ENCODE measurements around the gene ZKSCAN5. TPM values are rescaled to one million over a fixed set of nuclear protein-coding genes. Genes with fewer than 3 reads are reported as not detected.
A peak's percentile ranks its signal among the peaks of the same experiment; 100 is the strongest.
"Not testable (repeated sequence)": the region's sequence is repeated elsewhere in the genome, so short reads cannot be mapped to it uniquely, and the experiment has no call there.

The ZKSCAN5 gene
- total RNA-seq, 1 donor from 2014 or later: 14.4 TPM

GRCh38 chr7:99497766-99498545, 6.5 kb upstream of the ZKSCAN5 start:
- DNase-seq (ENCODE audit: low spot score): no peak

- DNase-seq (ENCODE audit: low spot score): no peak
Observed at GRCh38 chr7:99498546-99498944, 5.9 kb upstream of the ZKSCAN5 start.

DNA sequence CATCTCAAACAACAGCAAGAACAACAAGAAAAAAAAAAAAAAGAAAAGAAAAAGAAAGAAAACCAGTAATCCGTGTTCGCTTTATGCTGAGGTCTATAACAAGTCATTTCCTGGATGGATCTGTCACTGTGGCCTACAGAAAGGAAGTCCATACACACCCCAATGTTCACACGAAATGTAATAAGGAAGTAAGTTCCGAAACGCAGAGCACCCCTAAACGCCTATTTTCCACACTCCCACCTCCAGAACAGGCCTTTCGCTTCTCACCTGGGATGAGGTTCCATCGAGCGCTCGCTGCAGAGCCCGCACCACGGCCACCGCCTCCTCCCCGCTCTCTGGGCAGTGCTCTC, 5.1 kb upstream of the ZKSCAN5 start:
- peak; percentile 15 for DNase-seq (ENCODE audit: low spot score)

- peak; percentile 96 for DNase-seq (ENCODE audit: low spot score)
Observed at GRCh38 chr7:99499721-99500636, 4.5 kb upstream of the ZKSCAN5 start, which contains the start of gene ZNF394. ZNF394 (minus strand) TSS chr7:99500281; CDS start chr7:99500093, 188 bp downstream.

GRCh38 chr7:99500637-99501009, 3.8 kb upstream of the ZKSCAN5 start:
- no peak for DNase-seq (ENCODE audit: low spot score)

DNA sequence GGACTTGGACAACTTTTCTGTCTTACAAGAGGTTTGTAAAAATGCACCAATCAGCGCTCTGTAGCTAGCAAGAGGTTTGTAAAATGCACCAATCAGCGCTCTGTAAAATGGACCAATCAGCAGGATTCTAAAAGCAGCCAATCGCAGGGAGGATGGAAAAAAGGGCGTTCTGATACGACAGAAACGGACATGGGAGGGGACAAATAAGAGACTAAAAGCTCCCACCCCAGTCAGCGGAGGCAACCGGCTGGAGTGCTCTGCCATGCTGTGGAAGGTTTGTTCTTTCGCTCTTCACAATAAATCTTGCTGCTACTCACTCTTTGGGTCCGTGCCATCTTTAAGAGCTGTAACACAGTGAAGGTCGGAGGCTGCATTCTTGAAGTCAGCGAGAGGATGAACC, 3.2 kb upstream of the ZKSCAN5 start:
- not testable (repeated sequence) for DNase-seq (ENCODE audit: low spot score)

- peak; percentile 99 for DNase-seq (ENCODE audit: low spot score)
Observed at GRCh38 chr7:99504281-99504602, 220 bp upstream of the ZKSCAN5 start.

DNA sequence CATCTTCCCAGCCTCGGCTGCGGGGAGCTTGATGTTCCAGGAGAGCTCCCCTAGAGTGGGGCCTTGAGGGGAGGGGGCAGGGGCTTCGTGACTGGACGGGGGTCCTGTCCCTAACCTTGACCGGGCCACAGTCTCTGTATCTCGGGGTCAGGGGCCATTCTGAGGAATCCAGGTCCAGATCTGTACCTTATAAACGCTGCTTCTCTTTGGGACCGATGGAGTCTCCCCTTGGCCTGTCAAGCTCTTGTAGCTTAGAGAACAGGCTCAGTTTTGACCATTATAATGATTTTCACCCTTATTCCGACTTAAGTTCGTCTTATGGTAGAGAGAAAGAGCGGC, 831 bp downstream of the ZKSCAN5 start:
- no peak for DNase-seq (ENCODE audit: low spot score)

- no peak for DNase-seq (ENCODE audit: low spot score)
Observed at GRCh38 chr7:99514050-99514449, 9.6 kb downstream of the ZKSCAN5 start.

DNA sequence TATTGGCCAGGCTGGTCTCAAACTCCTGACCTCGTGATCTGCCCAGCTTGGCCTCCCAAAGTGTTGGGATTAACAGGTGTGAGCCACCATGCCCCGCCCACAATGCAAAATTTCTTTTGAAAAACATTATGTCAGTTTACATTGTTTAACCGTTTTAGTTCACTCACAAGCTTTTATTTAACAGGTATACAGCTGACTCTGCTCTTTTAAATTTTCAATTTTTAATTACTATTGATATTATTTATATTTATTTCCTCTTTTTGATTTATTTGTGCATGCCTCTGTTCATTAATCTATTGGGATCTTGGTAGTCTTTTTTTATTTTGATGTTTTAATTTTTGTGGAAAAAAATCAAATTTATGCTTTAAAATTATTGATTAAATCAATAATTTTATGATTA, 16.9 kb downstream of the ZKSCAN5 start:
- no peak for DNase-seq (ENCODE audit: low spot score)

GRCh38 chr7:99525713-99526440, 21.4 kb downstream of the ZKSCAN5 start:
- no peak for DNase-seq (ENCODE audit: low spot score)

- no peak for DNase-seq (ENCODE audit: low spot score)
Observed at GRCh38 chr7:99531354-99531765, 26.9 kb downstream of the ZKSCAN5 start.

- DNase-seq (ENCODE audit: low spot score): no peak
Observed at GRCh38 chr7:99535667-99536066, 31.2 kb downstream of the ZKSCAN5 start.

GRCh38 chr7:99539213-99539811, 34.9 kb downstream of the ZKSCAN5 start:
- DNase-seq (ENCODE audit: low spot score): no peak

DNA sequence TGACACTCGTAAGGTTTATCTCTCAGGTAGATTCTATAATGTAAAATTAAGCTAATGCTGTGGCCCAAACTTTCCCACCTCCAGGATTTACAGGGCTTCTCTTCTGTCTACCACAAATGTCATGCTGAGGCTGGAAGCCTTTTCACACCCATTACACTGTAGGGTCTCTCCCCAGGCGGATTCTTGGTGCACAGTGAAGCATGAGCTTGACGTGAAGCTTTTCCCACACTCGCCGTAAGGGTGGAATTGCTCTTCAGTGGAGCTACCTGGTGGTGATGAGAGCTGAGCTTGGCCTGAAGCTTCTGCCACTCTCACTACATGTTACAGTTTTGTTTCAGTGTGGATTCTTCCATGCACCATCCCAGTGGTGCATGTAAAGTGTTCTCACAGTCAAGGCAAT, 36.1 kb downstream of the ZKSCAN5 start:
- no peak for DNase-seq (ENCODE audit: low spot score)

DNA sequence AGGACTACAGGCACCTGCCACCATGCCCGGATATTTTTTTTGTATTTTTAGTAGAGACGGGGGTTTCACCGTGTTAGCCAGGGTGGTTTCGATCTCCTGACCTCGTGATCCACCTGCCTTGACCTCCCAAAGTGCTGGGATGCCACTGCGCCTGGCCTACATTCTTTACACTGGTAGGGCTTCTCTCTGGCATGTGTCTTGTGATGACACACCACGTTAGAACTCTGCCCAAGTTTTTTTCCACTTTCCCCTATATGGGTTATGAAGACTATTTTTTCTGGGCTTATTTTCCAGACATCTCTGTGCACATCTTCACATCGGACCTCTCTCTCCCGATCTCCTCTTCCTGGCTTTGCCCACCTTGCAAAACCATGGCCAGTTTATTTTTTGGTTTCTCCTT, 36.8 kb downstream of the ZKSCAN5 start:
- DNase-seq (ENCODE audit: low spot score): no peak

- no peak for DNase-seq (ENCODE audit: low spot score)
Observed at GRCh38 chr7:99543081-99543671, 38.7 kb downstream of the ZKSCAN5 start.

GRCh38 chr7:99543916-99544315, 39.5 kb downstream of the ZKSCAN5 start:
- no peak for DNase-seq (ENCODE audit: low spot score)

GRCh38 chr7:99545308-99545707, 40.8 kb downstream of the ZKSCAN5 start:
- DNase-seq (ENCODE audit: low spot score): not testable (repeated sequence)

DNA sequence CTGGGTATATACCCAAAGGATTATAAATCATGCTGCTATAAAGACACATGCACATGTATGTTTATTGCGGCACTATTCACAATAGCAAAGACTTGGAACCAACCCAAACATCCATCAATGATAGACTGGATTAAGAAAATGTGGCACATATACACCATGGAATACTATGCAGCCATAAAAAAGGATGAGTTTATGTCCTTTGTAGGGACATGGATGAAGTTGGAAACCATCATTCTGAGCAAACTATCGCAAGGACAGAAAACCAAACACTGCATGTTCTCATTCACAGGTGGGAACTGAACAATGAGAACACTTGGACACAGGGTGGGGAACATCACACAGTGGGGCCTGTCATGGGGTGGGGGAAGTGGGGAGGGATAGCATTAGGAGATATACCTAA, 45.1 kb downstream of the ZKSCAN5 start:
- not testable (repeated sequence) for DNase-seq (ENCODE audit: low spot score)

DNA sequence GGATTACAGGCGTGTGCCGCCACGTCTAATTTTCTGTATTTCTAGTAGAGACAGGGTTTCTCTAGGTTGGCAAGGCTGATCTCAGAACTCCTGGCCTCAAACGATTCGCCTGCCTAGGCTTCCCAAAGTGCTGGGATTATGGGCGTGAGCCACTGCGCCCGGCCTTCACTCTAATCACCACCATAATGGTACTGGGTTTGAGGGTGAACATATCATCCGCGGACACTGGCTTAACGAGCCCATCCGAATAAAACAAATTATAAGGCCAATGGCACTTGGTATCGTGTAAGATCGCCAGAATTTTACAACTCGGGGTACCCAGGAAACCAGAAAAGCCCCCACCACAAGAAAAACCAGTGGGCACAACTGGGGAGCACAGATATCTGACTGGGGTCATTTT, 46.9 kb downstream of the ZKSCAN5 start:
- DNase-seq (ENCODE audit: low spot score): no peak

All from umbilical cord (tissue), 2 donors.